ENCODE results near the gene BANP.
"Not testable (repeated sequence)": the region's sequence is repeated elsewhere in the genome, so short reads cannot be mapped to it uniquely, and the experiment has no call there.

Gene BANP

DNA sequence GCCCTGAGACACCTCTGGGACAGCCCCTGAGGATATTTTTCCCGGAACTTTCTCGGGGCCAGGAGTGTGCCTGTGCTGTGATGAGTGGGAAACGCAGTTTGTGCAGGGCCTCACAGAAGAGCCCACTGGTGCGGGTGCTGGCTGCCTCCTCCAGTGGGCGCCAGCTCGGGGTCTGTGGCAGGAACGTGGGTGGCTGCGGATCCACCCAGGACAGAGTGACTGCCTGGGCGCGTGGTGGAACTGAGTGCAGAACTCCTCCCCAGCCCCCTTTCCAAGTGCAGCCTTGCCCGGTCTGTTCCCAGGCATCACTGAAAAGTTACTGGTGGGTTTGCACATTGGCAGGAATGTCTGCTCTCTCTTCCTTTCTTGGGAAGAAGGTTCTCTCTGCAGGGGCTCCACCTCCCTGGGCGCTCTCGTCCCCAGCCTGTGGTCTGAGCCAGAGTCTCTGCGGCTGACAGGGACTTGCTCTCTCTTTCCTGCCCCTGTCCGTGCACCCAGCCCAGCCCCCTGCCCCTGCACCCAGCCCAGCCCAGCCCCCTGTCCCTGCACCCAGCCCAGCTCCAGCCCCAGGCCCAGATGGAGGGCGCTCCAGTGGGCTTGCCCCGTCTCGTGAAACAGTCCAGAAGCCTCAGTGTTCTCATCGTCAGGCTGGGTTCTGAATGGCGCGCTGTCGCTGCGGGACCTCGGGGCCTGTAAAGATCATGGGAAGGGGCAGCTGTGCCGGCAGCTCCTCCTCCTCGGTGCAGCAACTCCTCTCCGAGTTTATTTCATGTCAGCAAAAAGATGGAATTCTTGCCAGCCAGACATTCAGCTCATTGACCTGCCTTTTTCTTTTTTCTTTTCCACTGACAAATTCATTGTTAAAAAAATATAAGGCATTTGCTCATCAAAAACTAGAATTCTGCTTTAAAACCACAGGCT, 117.5 kb downstream of the BANP start:
- DNase-seq: no peak

DNA sequence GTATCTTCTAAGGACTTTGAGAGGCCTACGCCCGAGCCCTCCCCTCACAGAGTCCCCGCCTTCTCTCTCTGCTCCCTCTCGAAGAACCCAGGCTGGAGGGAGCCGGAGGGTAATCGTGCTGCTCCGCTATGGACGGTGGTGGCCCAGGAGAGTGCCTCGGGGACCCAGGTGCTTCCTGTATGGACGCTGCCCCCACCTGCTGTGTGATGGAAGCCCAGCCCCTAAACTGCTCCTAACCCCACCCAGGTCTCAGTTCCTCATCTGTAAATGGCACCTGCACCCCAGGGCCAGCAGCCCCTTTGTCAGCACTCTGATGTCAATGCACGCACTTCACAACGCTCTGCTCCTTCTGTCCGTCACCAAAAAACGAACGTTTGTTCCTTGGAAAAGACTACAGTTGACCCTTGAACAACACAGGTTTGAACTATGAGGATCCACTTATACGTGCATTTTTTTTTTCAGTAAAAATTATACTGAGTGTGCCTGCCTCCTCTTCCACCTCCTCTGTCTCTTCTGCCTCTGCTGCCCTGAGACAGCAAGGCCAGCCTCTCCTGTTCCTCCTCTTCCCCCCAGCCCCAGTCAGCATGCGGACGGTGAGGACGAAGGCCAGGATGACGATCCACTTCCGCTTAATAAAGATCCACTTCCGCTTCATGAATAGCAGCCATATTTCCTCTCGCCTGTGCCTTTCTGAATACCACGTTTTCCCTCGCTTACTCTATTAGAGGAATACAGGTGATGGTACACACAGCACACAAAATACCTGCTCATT, 118.3 kb downstream of the BANP start:
- no peak for DNase-seq

DNA sequence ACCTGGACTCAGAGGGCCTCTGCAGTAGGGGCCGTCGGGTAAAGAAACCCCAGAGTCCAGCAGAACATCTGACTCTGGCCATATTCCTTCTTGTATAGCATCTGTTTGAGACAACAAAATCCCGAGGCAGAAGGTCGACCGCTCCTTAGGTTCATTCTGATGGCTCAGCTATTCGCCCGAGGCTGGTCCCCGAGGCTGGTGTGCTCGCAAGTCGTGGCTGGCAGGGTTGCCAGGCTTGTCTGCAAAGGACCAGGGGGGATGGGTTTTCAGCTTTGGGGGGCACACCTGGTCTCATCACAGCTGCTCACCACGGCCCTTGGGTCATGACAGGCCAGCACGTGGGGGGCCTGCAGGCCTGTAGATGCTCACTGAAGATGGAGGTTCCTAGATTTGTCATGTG, 119.1 kb downstream of the BANP start:
- DNase-seq: no peak

DNA sequence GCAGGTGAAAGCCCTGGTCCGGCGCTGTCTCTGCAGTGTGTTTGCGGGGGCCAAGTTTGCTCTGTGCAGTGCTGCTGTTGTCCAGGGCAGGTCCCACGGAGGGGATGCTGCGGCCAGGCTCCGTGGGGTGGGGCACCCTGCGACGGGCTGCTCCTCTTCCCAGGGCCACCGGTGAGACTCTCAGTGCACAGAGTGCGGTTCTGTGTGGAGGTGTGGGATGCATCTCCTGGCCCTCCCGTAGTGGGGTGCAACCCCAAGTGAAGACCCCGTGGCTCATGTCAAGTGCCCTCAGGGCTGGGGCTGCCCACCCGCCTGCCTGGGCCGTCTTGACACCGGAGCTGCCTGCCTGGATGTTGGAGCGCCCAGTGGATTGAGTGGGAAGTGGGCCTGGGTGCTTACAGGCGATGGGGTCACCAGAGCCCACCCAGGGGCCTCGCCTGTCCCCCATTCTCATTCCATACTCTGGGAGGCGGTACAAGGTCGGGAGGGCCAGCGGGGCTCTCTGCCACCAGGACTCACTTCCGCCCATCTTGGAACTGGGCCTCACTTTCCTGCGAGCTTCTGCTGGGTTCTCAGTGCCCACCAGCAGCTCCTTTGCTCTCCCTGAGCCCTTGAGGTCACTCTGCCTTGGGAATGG, 119.9 kb downstream of the BANP start:
- no peak for DNase-seq

DNA sequence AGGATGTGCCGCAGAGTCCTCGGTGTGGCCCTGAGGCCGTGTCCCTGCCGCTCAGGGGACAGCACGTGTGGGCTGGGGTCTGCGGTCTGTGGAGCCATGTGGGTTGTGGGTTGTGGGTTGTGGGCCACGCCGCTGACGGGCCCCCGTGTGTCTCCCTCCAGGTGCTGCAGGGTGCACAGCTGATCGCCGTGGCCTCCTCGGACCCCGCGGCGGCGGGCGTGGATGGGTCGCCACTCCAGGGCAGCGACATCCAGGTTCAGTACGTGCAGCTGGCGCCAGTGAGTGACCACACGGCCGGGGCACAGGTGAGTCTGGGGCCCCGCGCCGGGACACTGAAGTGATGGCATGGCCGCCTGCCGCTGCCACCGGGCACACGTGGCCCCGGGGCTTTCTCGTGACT, 120.7 kb downstream of the BANP start:
- no peak for DNase-seq

DNA sequence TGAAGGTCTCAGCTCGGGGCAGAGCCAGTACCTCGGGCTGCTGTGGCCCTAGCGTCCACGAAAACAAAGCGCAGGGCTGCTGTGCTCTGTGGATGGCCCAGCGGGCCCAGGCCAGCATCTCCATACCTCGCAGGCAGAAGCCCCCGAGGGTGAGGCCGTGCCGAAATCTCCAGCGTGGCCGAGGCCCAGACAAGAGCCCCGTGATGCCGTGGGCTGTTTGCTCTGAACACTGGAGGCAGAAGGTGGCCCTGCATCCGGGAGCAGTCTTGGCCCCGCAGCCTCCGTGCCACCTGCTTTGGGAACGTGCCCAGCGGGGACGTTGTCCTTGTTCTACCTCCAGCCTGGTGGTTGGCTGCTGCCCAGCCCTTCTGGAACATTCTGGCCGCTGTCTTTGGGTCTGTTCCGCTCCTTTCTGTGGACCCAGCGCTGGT, 121.4 kb downstream of the BANP start:
- no peak for DNase-seq

DNA sequence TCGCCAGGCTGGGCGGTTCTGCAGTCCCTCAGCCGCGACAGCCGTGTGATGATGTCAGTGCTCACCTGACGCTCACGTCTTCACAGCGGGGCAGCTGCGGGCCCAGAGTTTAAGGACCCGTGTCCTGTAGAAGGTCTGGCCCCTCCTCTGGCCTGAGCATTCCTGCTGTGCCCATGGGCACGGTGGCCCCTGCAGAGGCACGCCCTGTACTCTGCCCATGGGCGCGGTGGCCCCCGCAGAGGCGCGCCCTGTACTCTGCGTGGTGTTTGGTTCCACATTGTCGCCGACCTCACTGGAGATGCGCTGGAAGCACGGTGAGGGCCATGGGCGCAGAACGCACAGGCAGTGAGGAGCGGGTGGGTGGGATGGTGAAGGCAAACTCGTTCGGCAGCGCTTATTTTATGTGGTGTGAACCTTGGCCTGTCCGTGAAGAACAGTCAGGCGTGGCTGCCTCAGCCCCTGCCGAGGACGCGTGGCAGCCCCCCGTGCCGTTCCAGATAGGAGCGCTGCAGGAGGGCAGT, 122.0 kb downstream of the BANP start:
- DNase-seq: no peak

DNA sequence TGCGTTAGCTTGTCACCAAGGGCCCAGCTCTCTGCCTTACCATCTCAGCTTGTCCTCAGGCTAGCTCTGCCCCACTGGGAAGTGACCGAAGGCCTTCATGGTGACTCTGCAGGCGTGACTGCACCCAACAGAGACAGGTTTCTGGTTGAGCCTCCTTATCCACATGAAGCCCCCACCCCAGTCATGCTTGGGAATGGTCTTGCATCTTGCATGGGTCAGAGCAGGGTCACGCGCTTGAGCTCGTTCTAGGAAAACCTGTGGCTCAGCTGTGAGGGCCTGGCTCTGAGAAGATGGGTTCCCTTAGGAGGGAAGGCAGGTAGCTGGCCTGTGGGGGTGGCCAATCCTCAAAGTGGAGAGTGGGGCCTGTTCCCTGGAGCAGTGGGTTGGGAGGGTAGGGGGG, 122.8 kb downstream of the BANP start:
- DNase-seq: no peak

DNA sequence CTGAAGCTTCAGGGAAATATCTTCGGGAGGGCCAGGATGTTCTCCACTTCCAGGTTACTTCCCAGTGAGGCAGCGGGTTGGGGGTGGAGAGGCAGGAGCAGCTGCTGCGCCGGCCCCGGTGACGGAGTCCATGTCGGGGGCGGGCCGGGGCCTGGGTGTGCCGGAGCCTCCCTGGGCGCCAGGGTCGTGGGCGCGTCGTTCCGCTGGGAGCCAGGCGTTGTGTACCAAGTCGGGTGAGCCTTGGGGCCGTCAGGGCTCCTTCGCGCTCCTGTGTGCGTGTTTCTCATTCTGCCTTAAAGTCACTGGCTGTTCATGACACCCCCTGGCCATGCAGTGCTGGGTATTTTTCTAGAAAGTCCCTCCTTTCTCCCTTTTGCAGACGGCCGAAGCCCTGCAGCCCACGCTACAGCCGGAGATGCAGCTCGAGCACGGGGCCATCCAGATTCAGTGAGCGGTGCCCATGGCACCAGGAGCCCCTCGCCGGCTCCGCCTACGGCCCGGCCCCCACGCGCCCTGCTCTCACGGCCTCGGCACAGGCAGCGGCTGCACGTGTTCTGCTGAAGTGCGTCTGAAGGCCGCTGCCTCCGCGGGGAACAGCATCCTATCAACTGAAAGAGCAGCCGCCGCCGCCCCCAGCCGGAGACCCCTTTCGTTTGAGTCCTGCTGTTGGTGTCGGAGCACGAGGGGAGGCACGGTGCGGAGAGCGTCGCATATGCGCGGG, 125.1 kb downstream of the BANP start:
- no peak for DNase-seq

DNA sequence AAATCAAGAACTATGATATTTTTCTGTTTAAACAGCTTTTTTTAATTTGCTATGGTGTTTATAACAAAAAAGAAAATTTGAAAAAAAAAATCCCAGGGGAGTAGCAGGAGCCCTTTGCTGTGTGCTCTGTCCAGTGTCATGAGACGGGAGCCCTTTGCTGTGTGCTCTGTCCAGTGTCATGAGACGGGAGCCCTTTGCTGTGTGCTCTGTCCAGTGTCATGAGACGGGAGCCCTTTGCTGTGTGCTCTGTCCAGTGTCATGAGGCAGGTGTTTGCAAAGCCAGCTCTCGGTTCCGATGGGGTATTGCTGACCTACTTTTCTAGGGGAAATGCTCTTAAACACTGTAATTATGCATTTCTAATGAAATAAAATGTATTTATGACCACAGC, 125.7 kb downstream of the BANP start:
- not testable (repeated sequence) for DNase-seq

DNA sequence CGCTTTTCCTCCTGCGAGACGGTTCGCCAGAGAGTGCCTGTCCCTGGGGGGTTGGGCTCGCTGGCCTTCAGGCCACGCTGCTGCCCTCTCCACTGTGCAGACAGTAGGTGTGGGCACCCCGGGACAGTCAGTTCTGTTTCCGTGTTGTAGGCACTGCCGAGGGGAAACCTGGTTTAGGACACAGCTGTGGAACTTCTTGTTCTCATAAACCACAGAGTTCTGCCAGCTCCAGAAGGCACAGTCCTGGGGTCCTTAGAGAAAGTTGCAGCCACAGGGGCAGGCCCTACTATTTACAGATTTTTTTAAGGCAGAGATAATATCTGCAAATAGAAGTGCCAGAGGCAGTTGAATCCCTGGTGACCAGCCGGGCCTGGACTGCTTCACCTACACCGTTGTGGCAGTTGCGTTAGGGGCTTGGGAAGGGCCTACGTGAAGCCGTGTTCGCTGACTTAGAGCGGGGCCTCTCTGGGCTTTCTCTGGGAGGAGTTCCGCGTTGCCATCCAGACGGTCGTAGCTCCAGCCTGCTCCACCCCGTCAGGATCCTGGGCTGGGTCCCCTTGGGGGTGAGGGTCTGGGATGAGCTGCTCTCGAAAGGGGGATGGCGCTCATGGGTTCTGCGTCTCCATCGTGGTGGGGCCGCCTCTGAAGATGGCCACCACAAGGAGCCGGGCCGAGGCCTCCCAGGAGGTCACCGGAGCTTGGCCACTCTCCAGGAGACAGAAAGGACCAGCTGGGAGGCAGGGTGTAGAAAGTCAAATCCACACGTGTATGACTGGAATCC, 126.3 kb downstream of the BANP start:
- no peak for DNase-seq

DNA sequence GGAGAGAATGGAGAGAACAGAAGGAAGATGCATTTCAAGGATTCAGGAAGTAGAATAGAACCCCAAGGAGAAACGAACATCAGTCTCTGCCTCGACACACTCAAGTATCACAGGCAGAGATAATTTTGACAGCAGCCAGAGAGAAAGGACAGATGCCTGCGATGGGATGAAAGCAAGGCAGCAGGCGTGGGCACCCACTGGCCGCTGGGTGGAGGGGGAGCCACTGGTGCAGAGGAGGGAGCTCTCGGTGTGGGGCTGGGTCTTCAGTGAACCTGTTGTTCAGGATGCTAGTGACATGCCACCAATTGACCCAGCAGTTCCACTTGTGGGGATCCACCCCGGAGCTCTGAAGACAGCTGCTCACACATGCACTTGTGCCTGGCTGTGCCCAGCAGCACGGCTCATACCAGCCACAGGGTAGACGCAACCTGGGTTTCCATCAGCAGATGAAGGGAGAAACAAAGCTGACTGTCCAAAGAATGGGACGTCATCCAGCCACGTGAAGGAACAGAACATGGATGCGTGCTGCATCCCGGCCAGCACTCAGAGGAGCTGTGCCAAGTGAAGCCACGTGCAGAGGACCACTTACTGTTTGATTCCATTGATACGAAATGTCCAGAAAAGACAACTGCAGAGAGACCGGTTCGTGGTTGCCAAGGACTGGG, 127.0 kb downstream of the BANP start:
- no peak for DNase-seq

DNA sequence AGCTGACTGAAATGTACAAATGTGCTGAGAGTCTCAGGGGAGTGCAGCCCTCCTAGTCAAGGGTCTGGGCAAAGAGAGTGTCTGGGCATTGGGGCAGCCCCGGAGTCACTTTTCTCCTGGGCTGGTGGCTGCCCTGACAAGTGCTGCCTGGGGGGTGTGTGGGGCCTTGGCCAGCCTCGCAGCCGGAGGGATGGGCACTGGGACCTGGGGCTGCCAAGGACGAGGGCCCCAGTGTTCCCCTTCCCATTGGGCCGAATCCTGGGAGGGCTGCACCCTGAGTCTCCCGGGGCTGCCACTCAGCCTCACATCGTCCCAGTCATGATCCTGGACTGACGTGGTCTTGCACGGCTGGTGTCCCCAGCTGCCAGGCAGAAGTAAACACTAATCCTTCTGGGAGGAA, 132.3 kb downstream of the BANP start:
- DNase-seq: no peak

DNA sequence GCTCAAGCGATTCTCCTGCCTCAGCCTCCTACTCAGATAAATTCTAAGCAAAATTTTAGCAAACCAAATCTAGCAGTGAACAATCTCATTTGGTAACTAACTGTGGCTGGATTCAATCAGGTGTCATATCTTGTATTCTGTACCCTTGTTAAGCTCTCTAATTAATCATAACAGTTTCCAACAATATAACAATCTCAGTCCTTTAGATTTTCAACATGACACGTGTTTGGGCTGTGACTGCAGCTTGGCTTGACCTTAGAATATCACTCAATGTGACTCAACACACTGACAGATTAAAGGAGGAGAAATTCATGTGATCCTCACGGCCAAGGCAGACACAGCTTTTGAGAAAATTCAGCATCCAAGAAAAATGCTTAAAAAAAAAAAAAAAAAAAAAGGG, 133.6 kb downstream of the BANP start:
- no peak for DNase-seq

DNA sequence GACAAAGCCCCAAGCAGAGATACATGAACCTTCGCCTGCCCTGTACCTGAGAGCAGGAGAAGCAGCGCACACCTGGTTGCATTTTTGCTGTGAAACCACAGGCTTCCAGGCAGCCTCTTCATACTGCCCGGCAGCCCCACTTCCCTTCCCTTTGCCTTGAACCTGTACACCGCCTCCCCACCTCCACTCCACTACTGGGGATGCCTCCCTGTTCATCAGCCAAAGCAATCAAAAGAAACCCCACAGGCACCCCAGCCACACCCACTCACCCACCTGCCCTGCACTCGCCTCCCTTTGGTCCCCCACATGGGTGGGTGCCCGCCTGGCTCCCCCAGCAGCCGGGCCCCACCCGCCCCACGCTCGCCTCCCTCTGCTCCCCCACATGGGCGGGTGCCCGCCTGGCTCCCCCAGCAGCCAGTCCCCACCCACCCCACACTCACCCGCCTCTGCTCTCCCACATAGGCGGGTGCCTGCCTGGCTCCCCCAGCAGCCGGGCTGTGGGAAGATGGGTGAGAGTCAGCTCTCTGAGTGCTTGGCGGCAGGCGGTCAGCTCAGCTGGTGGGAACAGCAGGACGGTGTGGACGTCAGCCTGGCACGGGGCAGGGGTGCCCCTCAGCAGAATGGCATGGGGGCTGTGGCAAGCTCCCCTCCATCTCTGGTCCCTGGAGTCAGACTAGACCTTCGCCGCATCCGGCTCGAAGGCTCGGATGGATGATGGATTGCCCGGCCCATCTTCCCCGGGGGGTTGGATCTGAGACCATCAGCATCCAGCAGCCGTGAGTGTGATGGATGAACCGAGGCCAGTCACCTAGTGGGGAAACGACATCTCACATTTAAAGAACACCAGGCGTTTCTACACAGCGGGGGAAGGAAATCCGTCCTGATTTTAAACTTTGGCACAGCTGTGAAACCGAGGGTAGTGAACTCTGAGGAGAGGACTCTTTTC, 135.6 kb downstream of the BANP start:
- DNase-seq: no peak

DNA sequence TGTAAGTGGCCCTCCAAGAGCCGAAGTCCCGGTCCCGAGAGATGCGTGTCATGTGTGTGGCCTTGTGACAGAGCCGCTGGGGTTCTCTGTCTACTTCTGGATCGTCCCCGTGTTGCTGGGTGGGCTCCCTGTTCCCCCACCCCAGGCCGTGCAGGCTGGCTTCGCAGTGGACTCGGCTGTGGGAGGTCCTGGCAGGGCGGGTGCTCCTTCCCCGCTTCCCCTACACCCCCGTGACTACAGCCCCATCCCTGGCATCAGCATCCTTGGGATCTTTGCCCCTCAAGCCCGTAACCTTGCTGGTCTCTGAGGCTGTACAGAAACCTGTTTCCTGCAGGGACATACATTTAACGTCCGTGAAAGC, 136.3 kb downstream of the BANP start:
- DNase-seq: no peak

DNA sequence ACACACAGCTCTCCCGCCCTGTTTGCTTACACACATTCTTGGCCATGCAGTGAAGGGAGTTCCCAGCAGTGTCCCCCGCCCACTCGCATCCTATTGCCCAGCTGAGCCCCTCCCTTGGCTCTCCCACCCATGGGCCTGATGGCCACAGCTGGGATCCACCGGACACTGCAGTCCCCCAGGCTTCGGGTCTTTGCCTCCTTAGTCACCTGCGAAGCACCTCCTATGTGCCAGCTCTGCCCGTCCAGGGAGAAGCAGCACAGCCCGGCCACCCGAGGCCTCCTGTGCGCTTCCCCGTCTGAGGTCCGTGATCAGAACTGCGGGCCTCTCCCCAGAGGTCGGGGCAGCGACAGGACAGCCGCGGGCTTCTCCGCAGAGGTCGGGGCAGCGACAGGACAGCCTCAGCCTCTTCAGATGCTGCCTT, 136.9 kb downstream of the BANP start:
- no peak for DNase-seq

DNA sequence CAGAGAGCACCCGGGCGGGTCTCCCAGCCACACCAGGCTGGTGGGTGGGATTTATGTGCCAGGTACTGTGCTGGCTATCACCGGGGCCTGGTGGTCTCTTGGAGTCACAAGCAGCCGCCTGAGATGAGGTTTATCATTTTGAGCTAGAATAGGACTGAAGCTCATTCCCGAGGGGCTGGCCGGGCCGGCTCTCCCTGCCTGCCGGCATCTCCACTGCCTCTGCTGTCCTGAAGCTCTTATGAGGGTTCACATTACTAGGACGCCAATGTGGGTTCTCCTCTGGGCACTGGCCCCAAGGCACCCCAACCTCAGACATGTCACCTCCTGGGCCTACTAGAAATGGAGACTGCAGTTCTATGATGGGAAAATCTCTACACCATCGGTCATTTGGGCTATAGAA, 137.4 kb downstream of the BANP start:
- not testable (repeated sequence) for DNase-seq

DNA sequence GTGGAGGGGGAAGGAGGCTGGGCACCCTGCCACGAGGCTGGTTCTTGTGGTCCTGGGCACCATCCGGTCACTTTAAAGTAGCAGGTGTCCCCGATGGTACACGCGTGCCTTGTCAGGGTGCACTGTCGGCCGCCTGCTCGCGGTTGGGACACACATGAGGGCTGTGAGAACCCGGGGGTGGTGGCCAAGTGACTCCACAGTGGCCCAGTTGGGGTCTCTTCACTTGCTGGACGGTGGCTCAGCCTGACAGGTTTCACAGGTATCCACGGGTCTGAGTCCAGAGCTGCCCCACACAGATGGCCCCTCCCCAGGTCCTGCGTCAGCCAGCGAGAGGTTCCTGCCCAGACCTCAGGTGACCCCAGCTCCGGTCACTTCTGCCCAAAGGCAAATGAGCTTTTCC, 137.8 kb downstream of the BANP start:
- not testable (repeated sequence) for DNase-seq
